Measurements from ENCODE around the gene SMIM24.

SMIM24 gene

DNA sequence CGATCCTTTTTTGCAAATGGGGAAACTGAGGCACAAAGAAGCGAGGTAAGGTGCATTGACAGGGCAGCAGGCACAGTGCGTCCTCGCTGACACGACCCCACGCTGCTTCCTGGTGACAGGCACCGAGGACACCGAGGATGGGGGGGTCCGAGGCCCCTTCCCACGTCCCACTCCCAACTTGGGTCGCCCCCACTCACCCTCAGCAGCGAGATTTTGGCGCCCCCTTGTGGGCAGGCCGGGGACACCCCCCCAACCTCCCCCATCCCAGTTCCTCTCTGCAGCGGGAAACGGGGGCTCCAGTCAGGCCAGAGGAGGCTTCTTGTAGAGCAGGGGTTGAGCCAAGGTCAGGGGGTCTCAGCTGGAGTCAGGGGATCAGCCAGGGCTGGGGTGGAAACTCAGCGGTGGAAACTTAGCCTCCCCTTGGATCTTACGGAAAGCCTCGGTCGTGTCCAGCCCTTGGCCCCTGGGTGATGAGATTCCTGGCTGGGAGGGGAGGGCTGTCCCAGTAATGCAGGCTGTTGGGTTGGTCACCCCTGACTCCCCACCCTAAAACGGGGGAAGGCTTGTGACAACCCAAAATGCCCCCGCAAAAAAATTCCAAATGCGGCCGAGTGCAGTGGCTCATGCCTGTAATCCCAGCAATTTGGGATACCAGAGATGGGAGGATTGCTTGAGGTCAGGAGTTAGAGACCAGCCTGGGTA is 8.2 kb downstream of the SMIM24 start:
- peak; percentile 32 for DNase-seq
- no peaks in the 10 kb centered on the region for H3K79me1 ChIP-seq (replicated peaks; ENCODE audit: low read length, poor library complexity, severe bottlenecking)
- no peak overlapping the region for H2BK120ac ChIP-seq (ENCODE audit: low read depth, low read length)
- no peak overlapping the region for H3K4ac ChIP-seq (ENCODE audit: low read depth in 1 of 2, low read length in 2 of 2)
- no peak overlapping the region for H3K23ac ChIP-seq (ENCODE audit: low read length in 2 of 2)
- H3K27ac ChIP-seq (ENCODE audit: low read length, poor library complexity, severe bottlenecking), result no peak overlapping the region
- H2AFZ ChIP-seq (ENCODE audit: low read depth, low read length), result no peak overlapping the region
- H3K18ac ChIP-seq (ENCODE audit: low read depth in 1 of 2, low read length in 2 of 2), result no peak overlapping the region
- no peak overlapping the region for H4K91ac ChIP-seq (ENCODE audit: low read length)
- no peaks in the 10 kb centered on the region for H3K9me3 ChIP-seq (ENCODE audit: control insufficient read depth, low read length)
- H2BK12ac ChIP-seq (ENCODE audit: low read length in 2 of 2), result no peak overlapping the region
- no peak overlapping the region for H2AK5ac ChIP-seq (ENCODE audit: low read length, severe bottlenecking)
- H3K9ac ChIP-seq (ENCODE audit: low read length), result peak overlapping the region; percentile 58
- no peaks in the 10 kb centered on the region for H3K4me1 ChIP-seq (ENCODE audit: control insufficient read depth, insufficient read depth, low read depth, low read length)
- H3K14ac ChIP-seq (ENCODE audit: low read length in 2 of 2), result no peak overlapping the region
- peaks cover 3 to 10% of the 10 kb centered on the region in 2 experiments for H3K36me3 ChIP-seq (ENCODE audit: control insufficient read depth in 1 of 2, insufficient read depth in 2 of 2, low read depth in 1 of 2, low read length in 2 of 2)
- WGBS, result 66% methylated on average over 13 of the region's 24 CpGs
- no peak overlapping the region for H3K4me3 ChIP-seq (ENCODE audit: insufficient read depth in 1 of 2, low read depth in 1 of 2, low read length in 2 of 2)
- H2BK5ac ChIP-seq (ENCODE audit: low read depth, low read length, poor library complexity, severe bottlenecking), result no peak overlapping the region
- peak overlapping the region; percentile 15 for H4K8ac ChIP-seq (ENCODE audit: low read length)
- H2BK15ac ChIP-seq (ENCODE audit: low read depth, poor library complexity, severe bottlenecking), result peak overlapping the region; percentile 2
- no peak overlapping the region for H3K4me2 ChIP-seq (ENCODE audit: low read length, poor library complexity, severe bottlenecking)
- H3K27me3 ChIP-seq (ENCODE audit: control insufficient read depth in 1 of 2, insufficient read depth in 1 of 2, low read length in 2 of 2), result peaks cover 21 to 34% of the 10 kb centered on the region in 2 experiments

GRCh38 chr19:3470500-3471128 is 9.7 kb downstream of the SMIM24 start:
- no peaks in the 10 kb centered on the region for H3K79me1 ChIP-seq (replicated peaks; ENCODE audit: low read length, poor library complexity, severe bottlenecking)
- H3K4me1 ChIP-seq (ENCODE audit: control insufficient read depth, insufficient read depth, low read depth, low read length), result peaks cover 1% of the 10 kb centered on the region
- H3K18ac ChIP-seq (ENCODE audit: low read depth in 1 of 2, low read length in 2 of 2), result no peak overlapping the region
- no peak overlapping the region for H3K9ac ChIP-seq (ENCODE audit: low read length)
- no peak overlapping the region for H2BK120ac ChIP-seq (ENCODE audit: low read depth, low read length)
- H3K9me3 ChIP-seq (ENCODE audit: control insufficient read depth, low read length), result no peaks in the 10 kb centered on the region
- DNase-seq, result no peak
- H4K8ac ChIP-seq (ENCODE audit: low read length), result no peak overlapping the region
- WGBS, result 89% methylated on average over 10 of the region's 11 CpGs
- no peak overlapping the region for H3K27ac ChIP-seq (ENCODE audit: low read length, poor library complexity, severe bottlenecking)
- no peak overlapping the region for H3K4me3 ChIP-seq (ENCODE audit: insufficient read depth in 1 of 2, low read depth in 1 of 2, low read length in 2 of 2)
- H2AK5ac ChIP-seq (ENCODE audit: low read length, severe bottlenecking), result no peak overlapping the region
- no peak overlapping the region for H3K4me2 ChIP-seq (ENCODE audit: low read length, poor library complexity, severe bottlenecking)
- H2BK15ac ChIP-seq (ENCODE audit: low read depth, poor library complexity, severe bottlenecking), result no peak overlapping the region
- H3K14ac ChIP-seq (ENCODE audit: low read length in 2 of 2), result no peak overlapping the region
- no peak overlapping the region for H2BK12ac ChIP-seq (ENCODE audit: low read length in 2 of 2)
- H3K4ac ChIP-seq (ENCODE audit: low read depth in 1 of 2, low read length in 2 of 2), result no peak overlapping the region
- no peak overlapping the region for H2BK5ac ChIP-seq (ENCODE audit: low read depth, low read length, poor library complexity, severe bottlenecking)
- H3K27me3 ChIP-seq (ENCODE audit: control insufficient read depth in 1 of 2, insufficient read depth in 1 of 2, low read length in 2 of 2), result peaks cover 15 to 19% of the 10 kb centered on the region in 2 experiments
- H3K23ac ChIP-seq (ENCODE audit: low read length in 2 of 2), result no peak overlapping the region
- H3K36me3 ChIP-seq (ENCODE audit: control insufficient read depth in 1 of 2, insufficient read depth in 2 of 2, low read depth in 1 of 2, low read length in 2 of 2), result peaks cover 10 to 17% of the 10 kb centered on the region in 2 experiments
- H4K91ac ChIP-seq (ENCODE audit: low read length), result no peak overlapping the region
- no peak overlapping the region for H2AFZ ChIP-seq (ENCODE audit: low read depth, low read length)

DNA sequence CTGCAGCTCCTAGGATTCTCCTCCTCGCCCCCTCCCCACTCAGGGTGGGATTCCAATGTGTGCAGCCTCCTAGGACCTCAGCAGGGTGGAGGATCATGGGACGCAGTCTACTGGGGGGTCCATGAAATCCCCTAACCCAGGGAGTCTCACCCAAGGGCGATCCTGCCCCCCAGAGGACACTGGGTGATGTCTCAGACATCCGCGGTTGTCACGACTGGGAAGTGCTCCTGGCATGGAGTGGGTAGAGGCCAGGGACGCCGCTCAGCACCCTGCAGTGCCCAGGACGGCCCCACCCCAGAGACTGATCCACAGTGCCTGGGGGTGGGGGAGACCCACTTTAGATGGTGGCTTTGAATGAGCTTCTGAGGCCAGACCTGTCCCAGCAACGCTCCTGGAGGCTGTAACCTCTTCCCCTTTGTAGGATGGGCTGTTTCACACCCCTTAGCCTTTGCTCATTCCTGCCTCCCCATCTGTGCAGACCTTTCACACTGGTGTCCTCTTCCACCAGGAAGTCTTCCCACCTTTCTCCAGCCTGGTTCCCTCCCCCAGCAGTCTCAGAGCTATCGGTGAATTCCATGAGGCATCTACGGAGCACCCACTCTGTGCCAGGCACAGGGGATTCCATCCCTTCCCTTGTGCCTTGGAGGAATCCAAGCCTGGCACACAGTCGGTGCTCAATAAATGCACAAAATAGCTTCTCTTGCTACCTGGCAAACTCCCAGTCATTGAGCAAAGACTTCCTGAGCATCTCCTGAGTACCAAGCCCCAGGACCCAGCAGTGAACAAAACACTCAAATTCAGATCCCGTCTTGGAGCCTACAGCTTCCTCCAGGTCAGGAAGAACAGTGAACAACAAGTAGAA is 10.5 kb downstream of the SMIM24 start:
- no peak overlapping the region for H2AFZ ChIP-seq (ENCODE audit: low read depth, low read length)
- peak overlapping the region; percentile 15 for H2BK15ac ChIP-seq (ENCODE audit: low read depth, poor library complexity, severe bottlenecking)
- H2AK5ac ChIP-seq (ENCODE audit: low read length, severe bottlenecking), result no peak overlapping the region
- peak overlapping the region in 1 of 2 experiments; percentile 48 for H3K23ac ChIP-seq (ENCODE audit: low read length in 2 of 2)
- no peak overlapping the region for H3K27ac ChIP-seq (ENCODE audit: low read length, poor library complexity, severe bottlenecking)
- H3K27me3 ChIP-seq (ENCODE audit: control insufficient read depth in 1 of 2, insufficient read depth in 1 of 2, low read length in 2 of 2), result peaks cover 8 to 11% of the 10 kb centered on the region in 2 experiments
- peak overlapping the region; percentile 36 for H3K9ac ChIP-seq (ENCODE audit: low read length)
- H4K8ac ChIP-seq (ENCODE audit: low read length), result no peak overlapping the region
- H3K4me2 ChIP-seq (ENCODE audit: low read length, poor library complexity, severe bottlenecking), result no peak overlapping the region
- H3K14ac ChIP-seq (ENCODE audit: low read length in 2 of 2), result no peak overlapping the region
- H3K79me1 ChIP-seq (replicated peaks; ENCODE audit: low read length, poor library complexity, severe bottlenecking), result no peaks in the 10 kb centered on the region
- H2BK12ac ChIP-seq (ENCODE audit: low read length in 2 of 2), result no peak overlapping the region
- H3K18ac ChIP-seq (ENCODE audit: low read depth in 1 of 2, low read length in 2 of 2), result no peak overlapping the region
- H2BK120ac ChIP-seq (ENCODE audit: low read depth, low read length), result no peak overlapping the region
- WGBS, result 58% methylated on average over 14 of the region's 14 CpGs
- H3K4me1 ChIP-seq (ENCODE audit: control insufficient read depth, insufficient read depth, low read depth, low read length), result peaks cover 5% of the 10 kb centered on the region
- no peak overlapping the region for H2BK5ac ChIP-seq (ENCODE audit: low read depth, low read length, poor library complexity, severe bottlenecking)
- H3K4me3 ChIP-seq (ENCODE audit: insufficient read depth in 1 of 2, low read depth in 1 of 2, low read length in 2 of 2), result no peak overlapping the region
- H3K36me3 ChIP-seq (ENCODE audit: control insufficient read depth in 1 of 2, insufficient read depth in 2 of 2, low read depth in 1 of 2, low read length in 2 of 2), result peaks cover 10 to 17% of the 10 kb centered on the region in 2 experiments
- no peak overlapping the region for H4K91ac ChIP-seq (ENCODE audit: low read length)
- H3K4ac ChIP-seq (ENCODE audit: low read depth in 1 of 2, low read length in 2 of 2), result no peak overlapping the region
- DNase-seq, result no peak
- H3K9me3 ChIP-seq (ENCODE audit: control insufficient read depth, low read length), result no peaks in the 10 kb centered on the region

- Histone ChIP-seq H2AK5ac (ENCODE audit: low read length, severe bottlenecking) (no peak overlapping the region), H3K18ac (ENCODE audit: low read depth in 1 of 2, low read length in 2 of 2) (no peak overlapping the region), H2BK5ac (ENCODE audit: low read depth, low read length, poor library complexity, severe bottlenecking) (no peak overlapping the region), H3K27ac (ENCODE audit: low read length, poor library complexity, severe bottlenecking) (no peak overlapping the region), H3K9ac (ENCODE audit: low read length) (no peak overlapping the region), H3K4me2 (ENCODE audit: low read length, poor library complexity, severe bottlenecking) (no peak overlapping the region), H3K27me3 (ENCODE audit: control insufficient read depth in 1 of 2, insufficient read depth in 1 of 2, low read length in 2 of 2) (no peaks in the 10 kb centered on the region), H2BK120ac (ENCODE audit: low read depth, low read length) (no peak overlapping the region), H2BK12ac (ENCODE audit: low read length in 2 of 2) (no peak overlapping the region), H4K91ac (ENCODE audit: low read length) (no peak overlapping the region), H3K79me1 (replicated peaks; ENCODE audit: low read length, poor library complexity, severe bottlenecking) (peaks cover 6% of the 10 kb centered on the region), H3K4me3 (ENCODE audit: insufficient read depth in 1 of 2, low read depth in 1 of 2, low read length in 2 of 2) (no peak overlapping the region), H3K4me1 (ENCODE audit: control insufficient read depth, insufficient read depth, low read depth, low read length) (peaks cover 18% of the 10 kb centered on the region), H3K36me3 (ENCODE audit: control insufficient read depth in 1 of 2, insufficient read depth in 2 of 2, low read depth in 1 of 2, low read length in 2 of 2) (peaks cover 10 to 26% of the 10 kb centered on the region in 2 experiments), H4K8ac (ENCODE audit: low read length) (no peak overlapping the region), H2BK15ac (ENCODE audit: low read depth, poor library complexity, severe bottlenecking) (no peak overlapping the region), H3K23ac (ENCODE audit: low read length in 2 of 2) (no peak overlapping the region), H3K9me3 (ENCODE audit: control insufficient read depth, low read length) (no peaks in the 10 kb centered on the region), H3K14ac (ENCODE audit: low read length in 2 of 2) (no peak overlapping the region), H3K4ac (ENCODE audit: low read depth in 1 of 2, low read length in 2 of 2) (no peak overlapping the region), H2AFZ (ENCODE audit: low read depth, low read length) (no peak overlapping the region)
- no peak for DNase-seq
- WGBS, result 100% methylated on average over 2 of the region's 3 CpGs
Observed at GRCh38 chr19:3468211-3468610, 12.1 kb downstream of the SMIM24 start.
